ENCODE results near the gene NDUFAF8. TPM values are rescaled to one million over a fixed set of nuclear protein-coding genes. Genes with fewer than 3 reads are reported as not detected.

Gene NDUFAF8
- total RNA-seq, 1 experiment from 2014 or later, result 102 TPM

- no peak for TF ChIP-seq FOSL1 (IDR thresholded peaks at IDR 0.05; ENCODE audit: low read depth)
- TF ChIP-seq TCF7L2 (IDR thresholded peaks at IDR 0.05; ENCODE audit: borderline replicate concordance, extremely low read depth, insufficient read depth, insufficient read length), result no peak
- TF ChIP-seq EGR1 (IDR thresholded peaks at IDR 0.05; ENCODE audit: low read depth), result no peak
- no peak for TF ChIP-seq ZBTB33 (IDR thresholded peaks at IDR 0.05; ENCODE audit: extremely low read depth, insufficient replicate concordance, low read length)
- no peak for TF ChIP-seq REST (IDR thresholded peaks at IDR 0.05; ENCODE audit: low read depth)
- no peak for TF ChIP-seq RAD21 (IDR thresholded peaks at IDR 0.05; ENCODE audit: low read depth)
- TF ChIP-seq SP1 (IDR thresholded peaks at IDR 0.05; ENCODE audit: low read depth), result no peak
- TF ChIP-seq CEBPB (IDR thresholded peaks at IDR 0.05; ENCODE audit: low read depth), result no peak
- TF ChIP-seq POLR2AphosphoS5 (IDR thresholded peaks at IDR 0.05; ENCODE audit: low read depth, low read length), result no peak
- TF ChIP-seq YY1 (IDR thresholded peaks at IDR 0.05; ENCODE audit: extremely low read depth, insufficient replicate concordance, low read depth, low read length), result no peak
- TF ChIP-seq ZNF274 (IDR thresholded peaks at IDR 0.05; ENCODE audit: low read depth, low read length), result no peak
- no peak for TF ChIP-seq SRF (IDR thresholded peaks at IDR 0.05; ENCODE audit: low read depth)
- TF ChIP-seq ATF3 (IDR thresholded peaks at IDR 0.05), result no peak
- TF ChIP-seq JUND (IDR thresholded peaks at IDR 0.05), result no peak
- TF ChIP-seq CTCF (IDR thresholded peaks at IDR 0.05 in 2 of 3, conservative IDR thresholded peaks at IDR 0.05 in 1 of 3; ENCODE audit: borderline replicate concordance in 1 of 3, insufficient read depth in 1 of 3, low read depth in 2 of 3, low read length in 2 of 3), result no peak
- no peak for TF ChIP-seq ELF1 (IDR thresholded peaks at IDR 0.05; ENCODE audit: borderline replicate concordance, low read depth)
- POLR2A ChIA-PET, result no interaction called here
- Histone ChIP-seq H4K20me1 (ENCODE audit: insufficient read depth) (no peaks in the 10 kb centered on the region), H3K36me3 (ENCODE audit: control insufficient read depth in 1 of 2, insufficient read depth in 2 of 2, low read length in 2 of 2) (peaks cover 3 to 5% of the 10 kb centered on the region in 2 experiments; a peak in 3 of 4 replicates), H3K4me3 (replicated peaks in 1 of 2; ENCODE audit: low read depth in 1 of 2, low read length in 2 of 2) (no peak overlapping the region), H3K9ac (ENCODE audit: low read length) (no peak overlapping the region), H3K4me2 (ENCODE audit: low read length) (no peak overlapping the region), H3K27me3 (ENCODE audit: insufficient read depth, low read length) (no peaks in the 10 kb centered on the region), H3K79me2 (ENCODE audit: insufficient read depth, low read length) (no peaks in the 10 kb centered on the region), H3K9me3 (ENCODE audit: control insufficient read depth in 1 of 2, insufficient read depth in 1 of 2, low read depth in 1 of 2, low read length in 2 of 2) (no peaks in the 10 kb centered on the region), H3K27ac (ENCODE audit: low read depth, low read length) (no peak overlapping the region), H3K9me2 (ENCODE audit: insufficient read depth) (no peaks in the 10 kb centered on the region), H2AFZ (ENCODE audit: low read depth, low read length, poor library complexity, severe bottlenecking) (no peak overlapping the region), H3K4me1 (ENCODE audit: control insufficient read depth in 1 of 2, insufficient read depth in 2 of 2, low read length in 2 of 2) (no peaks in the 10 kb centered on the region)
- no peak for ATAC-seq
- intact Hi-C loops (cut with micrococcal nuclease), result no loop called here
- no TSS peak for BruUV-seq (replicated peaks)
- DNase-seq (ENCODE audit: low read depth, low spot score), result no peak
- CTCF ChIA-PET, result no interaction called here
- RAD21 ChIA-PET (ENCODE audit: low non-redundant PET in 1 of 2, low total read pairs in 2 of 2, uncharacterized antibody in 2 of 2, unreplicated experiment in 2 of 2), result no interaction called here
These were observed 45.5 kb upstream of the NDUFAF8 start for GRCh38 chr17:81193470-81194224.

Data from HCT116 (cell line).